Sigmoid colon (tissue), 3 donors: ENCODE data around the gene RNF166.

Source experiments
- CTCF ChIP-seq, 4 experiments: fragments of 450-650 bp in 3 of 4; fragments of 200-600 bp in 1 of 4; IDR thresholded peaks; one replicate each; pipeline ENCODE4 v1.5.1; 2016 to 2019; ENCODE audit warnings: antibody characterized with exemption in 4 of 4, mild to moderate bottlenecking in 3 of 4, moderate library complexity in 2 of 4
- POLR2A ChIP-seq, 2 donors: fragments of 450-650 bp; IDR thresholded peaks; one replicate each; pipeline ENCODE4 v1.6.1; 2016; ENCODE audit warnings: antibody characterized with exemption in 2 of 2, mild to moderate bottlenecking in 2 of 2, moderate library complexity in 2 of 2

- no peak for TF ChIP-seq CTCF (IDR thresholded peaks at IDR 0.05)
- TF ChIP-seq POLR2A (IDR thresholded peaks at IDR 0.05): no peak
These were observed 20.2 kb upstream of the RNF166 start for GRCh38 chr16:88726408-88726749.
